ENCODE results near the gene HES7. TPM values are rescaled to one million over a fixed set of nuclear protein-coding genes. Genes with fewer than 3 reads are reported as not detected.
A peak's percentile ranks its signal among the peaks of the same experiment; 100 is the strongest.

The HES7 gene
- total RNA-seq, 4 donors from 2014 or later = 2.1 TPM; not detected in 3

DNA sequence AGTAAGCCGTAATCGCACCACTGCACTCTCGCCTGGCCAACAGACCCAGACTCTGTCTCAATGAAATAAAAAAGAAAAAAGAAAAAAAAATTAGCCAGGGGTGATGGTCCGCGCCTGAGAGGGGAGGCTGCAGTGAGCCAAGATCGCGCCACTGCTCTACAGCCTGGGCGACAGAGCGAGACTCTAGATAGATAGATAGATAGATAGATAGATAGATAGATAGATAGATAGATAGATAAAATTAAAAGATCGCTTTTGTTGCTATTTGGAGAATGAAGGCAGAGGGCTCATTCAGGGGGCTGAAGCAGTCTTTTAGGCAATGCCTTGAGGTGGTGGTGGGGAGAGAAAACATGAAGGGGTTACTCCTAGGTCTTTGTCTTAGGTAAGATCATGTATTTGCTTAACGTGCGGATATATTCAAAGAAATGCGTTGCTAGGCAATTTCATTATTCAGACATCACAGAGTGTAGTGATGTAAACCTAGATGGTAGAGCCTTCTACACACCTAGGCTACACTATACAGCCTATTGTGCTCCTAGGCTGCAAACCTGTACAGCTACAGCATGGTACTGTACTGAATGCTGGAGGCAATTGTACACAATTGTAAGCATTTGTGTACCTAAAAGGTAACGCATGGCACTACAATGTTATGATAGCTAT, 4.3 kb upstream of the HES7 start:
- TF ChIP-seq EP300 (IDR thresholded peaks at IDR 0.05) = no peak
- TF ChIP-seq POLR2A (IDR thresholded peaks at IDR 0.05) = no peak
- TF ChIP-seq, protein P1, sequence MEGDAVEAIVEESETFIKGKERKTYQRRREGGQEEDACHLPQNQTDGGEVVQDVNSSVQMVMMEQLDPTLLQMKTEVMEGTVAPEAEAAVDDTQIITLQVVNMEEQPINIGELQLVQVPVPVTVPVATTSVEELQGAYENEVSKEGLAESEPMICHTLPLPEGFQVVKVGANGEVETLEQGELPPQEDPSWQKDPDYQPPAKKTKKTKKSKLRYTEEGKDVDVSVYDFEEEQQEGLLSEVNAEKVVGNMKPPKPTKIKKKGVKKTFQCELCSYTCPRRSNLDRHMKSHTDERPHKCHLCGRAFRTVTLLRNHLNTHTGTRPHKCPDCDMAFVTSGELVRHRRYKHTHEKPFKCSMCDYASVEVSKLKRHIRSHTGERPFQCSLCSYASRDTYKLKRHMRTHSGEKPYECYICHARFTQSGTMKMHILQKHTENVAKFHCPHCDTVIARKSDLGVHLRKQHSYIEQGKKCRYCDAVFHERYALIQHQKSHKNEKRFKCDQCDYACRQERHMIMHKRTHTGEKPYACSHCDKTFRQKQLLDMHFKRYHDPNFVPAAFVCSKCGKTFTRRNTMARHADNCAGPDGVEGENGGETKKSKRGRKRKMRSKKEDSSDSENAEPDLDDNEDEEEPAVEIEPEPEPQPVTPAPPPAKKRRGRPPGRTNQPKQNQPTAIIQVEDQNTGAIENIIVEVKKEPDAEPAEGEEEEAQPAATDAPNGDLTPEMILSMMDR (IDR thresholded peaks at IDR 0.05) = no peak
- no peak overlapping the region for H3K27ac ChIP-seq
- DNase-seq (ENCODE audit: low spot score in 2 of 2) = no peak
- H3K4me3 ChIP-seq = no peak overlapping the region
- no peaks in the 10 kb centered on the region for H3K27me3 ChIP-seq
- no peaks in the 10 kb centered on the region for H3K9me3 ChIP-seq
- H3K36me3 ChIP-seq = no peaks in the 10 kb centered on the region
- WGBS, 2 donors = 85 to 87% methylated on average over 14 of the region's 14 CpGs
- peaks cover 4 to 33% (median 25%) of the 10 kb centered on the region in 4 donors for H3K4me1 ChIP-seq

DNA sequence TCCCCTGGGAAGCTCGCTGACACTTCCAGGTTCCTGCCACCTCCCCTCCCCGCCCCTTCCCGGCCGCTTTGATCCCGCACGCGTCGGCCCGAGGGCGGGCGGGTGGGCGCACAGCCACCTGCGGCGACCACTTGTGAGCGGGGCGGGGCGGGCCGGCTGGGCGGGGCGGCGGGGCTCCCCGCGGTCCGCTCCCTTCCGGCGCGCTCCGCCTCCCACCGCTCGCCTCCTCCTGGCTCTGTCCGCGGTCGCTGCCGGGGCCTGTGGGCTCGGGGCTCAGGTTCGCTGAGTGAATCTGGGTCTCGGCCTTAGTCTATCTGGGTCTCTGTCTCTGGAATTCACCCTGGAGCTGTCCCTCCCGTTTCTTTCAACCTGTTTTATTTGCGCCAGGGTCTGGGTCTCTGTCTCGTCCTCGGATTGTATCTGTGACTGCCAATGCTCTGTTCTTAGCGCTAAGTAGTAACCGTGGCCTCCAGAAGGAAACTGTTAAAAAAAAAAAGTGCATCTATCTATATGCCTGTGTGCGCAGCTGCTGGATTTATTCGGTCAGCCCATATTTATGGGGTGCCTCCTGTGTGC, 2.7 kb upstream of the HES7 start:
- Histone ChIP-seq H3K4me3 (peak overlapping the region; percentile 46 to 86 (median 57)), H3K36me3 (no peaks in the 10 kb centered on the region), H3K9me3 (no peaks in the 10 kb centered on the region), H3K27ac (peak overlapping the region; percentile 61 to 94 (median 73)), H3K27me3 (no peaks in the 10 kb centered on the region), H3K4me1 (peaks cover 4 to 50% (median 36%) of the 10 kb centered on the region in 4 donors)
- 1 to 4% methylated on average over 10 to 28 of the region's 45 CpGs for WGBS, 2 donors
- peak in 1 of 2 donors; percentile 23 for DNase-seq (ENCODE audit: low spot score in 2 of 2)
- TF ChIP-seq POLR2A (IDR thresholded peaks at IDR 0.05) (no peak), EP300 (IDR thresholded peaks at IDR 0.05) (peak in 1 of 2 donors; percentile 28)
- TF ChIP-seq, protein P1 (IDR thresholded peaks at IDR 0.05) = no peak

DNA sequence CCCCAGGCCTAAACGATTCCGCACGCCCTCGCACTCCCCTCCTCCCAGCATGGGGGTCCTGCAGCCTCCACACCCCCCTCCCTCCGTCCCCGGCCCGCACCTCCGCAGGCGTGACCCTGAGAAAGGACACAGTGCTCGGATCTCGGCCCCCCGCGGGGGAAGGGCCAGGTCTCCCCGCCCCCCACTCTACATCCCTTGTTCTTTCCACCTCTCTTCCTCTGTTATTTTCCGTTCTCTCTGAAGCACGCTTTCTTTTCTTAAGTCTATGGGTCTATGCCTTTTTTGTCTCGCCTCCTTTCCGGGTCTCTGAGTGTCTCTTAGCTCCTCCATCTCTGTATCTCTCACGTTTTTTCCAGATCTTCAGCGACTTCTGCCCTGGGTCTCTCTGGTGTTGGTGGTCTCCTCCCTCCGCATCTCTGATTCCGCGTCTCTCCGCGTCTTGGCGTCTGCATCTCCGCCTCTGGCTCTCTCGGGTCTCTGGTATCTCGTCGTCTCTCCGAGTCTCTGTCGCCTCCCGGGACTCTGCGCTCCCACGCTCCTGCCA, 2.1 kb upstream of the HES7 start:
- Histone ChIP-seq H3K27me3 (no peaks in the 10 kb centered on the region), H3K4me1 (peaks cover 4 to 56% (median 41%) of the 10 kb centered on the region in 4 donors), H3K36me3 (no peaks in the 10 kb centered on the region), H3K9me3 (no peaks in the 10 kb centered on the region), H3K4me3 (peak overlapping the region; percentile 46 to 86 (median 57)), H3K27ac (peak overlapping the region; percentile 61 to 94 (median 73))
- 1% methylated on average over 35 of the region's 35 CpGs for WGBS, 2 donors
- no peak for TF ChIP-seq POLR2A (IDR thresholded peaks at IDR 0.05)
- no peak for TF ChIP-seq EP300 (IDR thresholded peaks at IDR 0.05)
- TF ChIP-seq, protein P1 (IDR thresholded peaks at IDR 0.05) = no peak
- peak in 1 of 2 donors; percentile 19 for DNase-seq (ENCODE audit: low spot score in 2 of 2)

DNA sequence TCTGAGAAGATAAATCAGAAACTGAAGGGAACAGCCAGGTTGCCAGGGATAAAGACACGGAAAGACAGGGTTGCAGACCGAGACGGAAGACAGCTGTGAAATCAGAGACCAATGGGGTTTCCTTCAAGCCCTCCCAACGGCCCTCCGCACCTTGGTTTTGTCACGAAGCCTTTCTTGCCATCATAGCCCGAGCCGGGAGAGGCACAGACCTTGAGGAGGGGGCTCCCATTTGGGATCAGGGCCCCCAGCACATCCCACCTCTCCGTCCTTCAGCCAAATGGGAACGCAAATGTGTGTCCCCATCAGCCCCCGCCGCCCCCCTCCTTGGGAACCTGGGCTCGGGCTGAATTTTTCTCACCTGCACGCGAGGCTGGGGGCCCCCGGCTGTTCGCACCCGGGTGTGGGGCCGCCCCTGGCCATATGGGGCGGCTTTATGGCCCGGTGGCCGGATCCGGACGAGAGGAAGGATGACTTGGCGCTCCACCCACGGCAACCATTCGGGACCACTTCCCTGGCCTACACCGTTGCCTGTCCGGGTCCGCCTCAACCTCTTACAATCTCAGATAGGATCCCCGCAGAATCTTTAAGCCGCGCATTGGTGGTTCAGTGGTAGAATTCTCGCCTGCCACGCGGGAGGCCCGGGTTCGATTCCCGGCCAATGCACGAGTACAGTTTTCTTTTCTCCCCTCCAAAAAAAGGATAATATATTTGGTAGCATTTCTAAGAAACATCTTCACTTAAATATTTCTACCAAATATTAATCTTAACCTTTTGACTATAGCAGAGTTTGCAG, 1.4 kb upstream of the HES7 start:
- H3K4me1 ChIP-seq = peaks cover 4 to 62% (median 48%) of the 10 kb centered on the region in 4 donors
- WGBS, 2 donors = 1 to 3% methylated on average over 24 to 34 of the region's 40 CpGs
- peak; percentile 89 to 97 for DNase-seq (ENCODE audit: low spot score in 2 of 2)

More for the DNA sequence above, 1.4 kb upstream of the HES7 start:
- Histone ChIP-seq H3K36me3 (no peaks in the 10 kb centered on the region), H3K9me3 (no peaks in the 10 kb centered on the region), H3K4me3 (peak overlapping the region; percentile 46 to 86 (median 57)), H3K27ac (peak overlapping the region; percentile 61 to 94 (median 73)), H3K27me3 (no peaks in the 10 kb centered on the region)
- TF ChIP-seq EP300 (IDR thresholded peaks at IDR 0.05) (peak; percentile 45 to 63), POLR2A (IDR thresholded peaks at IDR 0.05) (no peak)
- TF ChIP-seq, protein P1 (IDR thresholded peaks at IDR 0.05) = peak in 1 of 5 experiments; percentile 11
